H1 (cell line): ENCODE measurements around the gene SLX9. TPM values are rescaled to one million over a fixed set of nuclear protein-coding genes. Genes with fewer than 3 reads are reported as not detected.

Source experiments
- CTCF ChIA-PET: fragments of 300-600 bp; sonication (Branson Sonifier 250); formaldehyde crosslinking; loops from one replicate; lab custom pipeline; 2021; ENCODE audit not compliant: partially characterized antibody; lab: Charles Lee
- POLR2A ChIA-PET: fragments of 300-600 bp; sonication (Branson Sonifier 250); formaldehyde crosslinking; loops from one replicate; lab custom pipeline; 2021; ENCODE audit warnings: inconsistent platforms; ENCODE audit not compliant: partially characterized antibody; lab: Charles Lee
- DNase-seq, 2 experiments: peaks; one replicate each; pipeline versions ENCODE4 v3.0.0 to v3.0.0-alpha.2; 2010 to 2022; ENCODE audit warnings: low spot score in 2 of 2, low read depth in 1 of 2, mixed read lengths in 1 of 2
- FAIRE-seq: peaks from 2 replicates; lab custom pipeline; 2011; peaks lifted over from hg19 to GRCh38; lab: Jason Lieb, UNC
- H2AFZ ChIP-seq: 2 replicates; pipeline ENCODE4 v1.8.1; 2012; ENCODE audit warnings: low read length, inconsistent platforms
- H2AK5ac ChIP-seq: 2 replicates; pipeline ENCODE4 v1.6.1; 2013; ENCODE audit warnings: low read depth, low read length
- H2BK120ac ChIP-seq: replicated peaks from 2 replicates; pipeline ENCODE3; 2013; ENCODE audit warnings: low read depth, low read length, inconsistent platforms
- H2BK12ac ChIP-seq: 2 replicates; pipeline ENCODE4 v1.6.1; 2013; ENCODE audit warnings: low read depth, low read length
- H2BK15ac ChIP-seq: 2 replicates; pipeline ENCODE4 v1.6.1; 2013; ENCODE audit warnings: low read length
- H2BK20ac ChIP-seq: 2 replicates; pipeline ENCODE4 v1.6.1; 2013; ENCODE audit warnings: low read length
- H2BK5ac ChIP-seq: 2 replicates; pipeline ENCODE4 v1.6.1; 2013; ENCODE audit warnings: low read depth, low read length
- H3K14ac ChIP-seq: 2 replicates; pipeline ENCODE4 v1.6.1; 2013; ENCODE audit warnings: inconsistent platforms; ENCODE audit not compliant: insufficient read length
- H3K18ac ChIP-seq: 2 replicates; pipeline ENCODE4 v1.6.1; 2013; ENCODE audit warnings: low read length; ENCODE audit errors: extremely low read depth
- H3K23ac ChIP-seq: 2 replicates; pipeline ENCODE4 v1.6.1; 2013; ENCODE audit warnings: inconsistent platforms; ENCODE audit not compliant: insufficient read length
- H3K23me2 ChIP-seq: 2 replicates; pipeline ENCODE4 v1.6.1; 2013; ENCODE audit warnings: low read depth, low read length
- H3K27ac ChIP-seq: 2 replicates; pipeline ENCODE4 v1.6.1; 2011; ENCODE audit warnings: low read depth, low read length, inconsistent platforms
- H3K27me3 ChIP-seq, 4 experiments: replicated peaks in 1 of 4; 1 replicate in 1 of 4; 2 replicates in 3 of 4; pipeline versions ENCODE4 v1.6.1 to v1.8.1; 2011 to 2013; ENCODE audit warnings: low read length in 3 of 4, mild to moderate bottlenecking in 3 of 4, inconsistent platforms in 2 of 4, mixed read lengths in 2 of 4, moderate library complexity in 1 of 4; ENCODE audit not compliant: control insufficient read depth in 3 of 4, insufficient read depth in 3 of 4; ENCODE audit errors: extremely low read depth in 1 of 4
- H3K36me3 ChIP-seq, 4 experiments: 2 replicates each; pipeline versions ENCODE4 v1.6.1 to v1.8.1; 2011 to 2013; ENCODE audit warnings: mild to moderate bottlenecking in 4 of 4, low read length in 3 of 4, moderate library complexity in 2 of 4, control low read depth in 1 of 4, inconsistent platforms in 1 of 4; ENCODE audit not compliant: insufficient read depth in 4 of 4, control insufficient read depth in 2 of 4
- H3K4ac ChIP-seq: replicated peaks from 2 replicates; pipeline ENCODE3; 2013; ENCODE audit warnings: low read length, low read depth, mixed read lengths, inconsistent platforms; ENCODE audit not compliant: insufficient read length
- H3K4me1 ChIP-seq, 4 experiments: replicated peaks in 1 of 4; 1 replicate in 1 of 4; 2 replicates in 3 of 4; pipeline versions ENCODE4 v1.6.1 to v1.8.1; 2011 to 2013; ENCODE audit warnings: low read length in 3 of 4, inconsistent platforms in 2 of 4, mixed read lengths in 1 of 4; ENCODE audit not compliant: insufficient read depth in 4 of 4, control insufficient read depth in 3 of 4
- H3K4me2 ChIP-seq, 2 experiments: 2 replicates each; pipeline versions ENCODE4 v1.6.1 to v1.8.1; 2011 to 2013; ENCODE audit warnings: low read depth in 2 of 2, low read length in 2 of 2, control low read depth in 1 of 2, inconsistent platforms in 1 of 2, mild to moderate bottlenecking in 1 of 2; ENCODE audit not compliant: insufficient read depth in 1 of 2
- H3K4me3 ChIP-seq, 4 experiments: fragments of 200-600, 300-600 bp in 1 of 4; sonication (generic), shearing (Covaris generic), sonication (Bioruptor Twin) in 1 of 4; 2 replicates each; pipeline versions ENCODE4 v1.5.1 to v1.8.1; 2011 to 2016; ENCODE audit warnings: low read length in 4 of 4, low read depth in 3 of 4, control low read depth in 2 of 4, inconsistent platforms in 2 of 4, mild to moderate bottlenecking in 2 of 4, mixed read lengths in 1 of 4, moderate library complexity in 1 of 4; ENCODE audit not compliant: insufficient read depth in 2 of 4; ENCODE audit errors: extremely low read depth in 1 of 4
- H3K56ac ChIP-seq: replicated peaks from 2 replicates; pipeline ENCODE3; 2013; ENCODE audit warnings: low read depth, mild to moderate bottlenecking, mixed read lengths, low read length, inconsistent platforms; ENCODE audit not compliant: insufficient read length
- H3K79me1 ChIP-seq: 2 replicates; pipeline ENCODE4 v1.6.1; 2013; ENCODE audit warnings: low read depth, low read length, control low read depth
- H3K79me2 ChIP-seq, 2 experiments: 2 replicates each; pipeline versions ENCODE4 v1.6.1 to v1.8.1; 2012 to 2013; ENCODE audit warnings: low read length in 2 of 2, mild to moderate bottlenecking in 2 of 2, inconsistent platforms in 1 of 2; ENCODE audit not compliant: insufficient read depth in 2 of 2, control insufficient read depth in 1 of 2
- H3K9ac ChIP-seq, 4 experiments: replicated peaks in 1 of 4; 1 replicate in 1 of 4; 2 replicates in 3 of 4; pipeline versions ENCODE4 v1.6.1 to v1.8.1; 2011 to 2013; ENCODE audit warnings: low read depth in 3 of 4, low read length in 3 of 4, control low read depth in 2 of 4, mild to moderate bottlenecking in 2 of 4, moderate library complexity in 2 of 4, inconsistent platforms in 1 of 4; ENCODE audit errors: extremely low read depth in 1 of 4
- H3K9me3 ChIP-seq, 2 experiments: 2 replicates each; pipeline versions ENCODE4 v1.6.1 to v1.8.1; 2012 to 2013; ENCODE audit warnings: mild to moderate bottlenecking in 2 of 2, moderate library complexity in 2 of 2, control low read depth in 1 of 2, inconsistent platforms in 1 of 2, low read depth in 1 of 2, low read length in 1 of 2, mixed read lengths in 1 of 2; ENCODE audit not compliant: insufficient read depth in 2 of 2
- H4K20me1 ChIP-seq, 2 experiments: replicated peaks in 1 of 2; 2 replicates each; pipeline versions ENCODE3 to v1.8.1; 2011 to 2013; ENCODE audit warnings: inconsistent platforms in 2 of 2, low read length in 2 of 2, mild to moderate bottlenecking in 1 of 2; ENCODE audit not compliant: insufficient read depth in 2 of 2, control insufficient read depth in 1 of 2
- H4K5ac ChIP-seq: 2 replicates; pipeline ENCODE4 v1.6.1; 2013; ENCODE audit warnings: low read length, low read depth, mixed read lengths, inconsistent platforms; ENCODE audit not compliant: insufficient read length
- H4K8ac ChIP-seq: 2 replicates; pipeline ENCODE4 v1.8.0; 2013; ENCODE audit warnings: mild to moderate bottlenecking, moderate library complexity, low read length, inconsistent platforms; ENCODE audit not compliant: insufficient read depth; ENCODE audit errors: extremely low read depth
- H4K91ac ChIP-seq: replicated peaks from 2 replicates; pipeline ENCODE3; 2013; ENCODE audit warnings: low read length, mixed read lengths, inconsistent platforms; ENCODE audit not compliant: insufficient read length
- CTBP2 ChIP-seq: IDR thresholded peaks from 2 replicates; pipeline ENCODE4 v1.7.0; 2011; ENCODE audit warnings: borderline replicate concordance, mild to moderate bottlenecking, moderate library complexity, mixed read lengths, low read length; ENCODE audit not compliant: insufficient read depth, insufficient read length
- GTF2F1 ChIP-seq: IDR thresholded peaks from 2 replicates; pipeline ENCODE4 v1.6.1; 2012; ENCODE audit warnings: low read depth, low read length, improper control_type of control experiment, borderline replicate concordance
- RNF2 ChIP-seq: fragments of 200-900, 300-1000 bp; sonication (generic); IDR thresholded peaks from 2 replicates; pipeline ENCODE4 v1.7.1; 2016; ENCODE audit warnings: borderline replicate concordance, low read depth, mild to moderate bottlenecking, antibody characterized with exemption, low read length; ENCODE audit not compliant: poor library complexity, severe bottlenecking; ENCODE audit errors: missing control alignments
- SP2 ChIP-seq: IDR thresholded peaks from 2 replicates; pipeline ENCODE4 v1.6.1; 2012; ENCODE audit warnings: mild to moderate bottlenecking, low read length, inconsistent platforms
- WGBS, 2 experiments: shearing (Covaris generic) in 1 of 2; methylation state at CpG; one replicate each; pipeline versions ENCODE4 v1.1.6 to v1.1.7; 2013 to 2015; ENCODE audit warnings: low lambda C conversion rate in 2 of 2, mixed read lengths in 2 of 2, inconsistent platforms in 1 of 2, low coverage in 1 of 2, missing lambda C conversion rate in 1 of 2; ENCODE audit not compliant: insufficient replicate concordance in 2 of 2, insufficient coverage in 1 of 2, insufficient read length in 1 of 2; ENCODE audit errors: extremely low coverage in 1 of 2, missing lambda C conversion rate in 1 of 2; 5-methylcytosine and 5-hydroxymethylcytosine counted together
- polyA plus RNA-seq, 7 experiments: library from polyadenylated mRNA; depleted of rRNA in 3 of 7; stranded (reverse) in 5 of 7; unstranded in 2 of 7; fragments of >200 nt in 5 of 7; fragments of 200-250 nt in 2 of 7; gene quantifications; 1 replicate in 5 of 7; 2 replicates in 1 of 7; 4 replicates in 1 of 7; pipeline versions ENCODE4 v1.2.1 to v1.2.3, GENCODE V29; 2011 to 2013; ENCODE audit warnings: missing spikeins in 2 of 7, mixed read lengths in 2 of 7
- total RNA-seq: library from RNA; stranded (reverse); fragmentation: NEBNext Ultra II Directional; extraction: Animal tissue kit (Norgen Biotek cat#: 25700); gene quantifications from 2 replicates; pipeline ENCODE4 v1.2.1, GENCODE V29; 2021

The SLX9 gene
- total and polyA plus RNA-seq, 2 of the 8 experiments (the other 6 are each of a cell fraction or from before 2014, with no cell fraction given), result 17.7 to 57.3 TPM

DNA sequence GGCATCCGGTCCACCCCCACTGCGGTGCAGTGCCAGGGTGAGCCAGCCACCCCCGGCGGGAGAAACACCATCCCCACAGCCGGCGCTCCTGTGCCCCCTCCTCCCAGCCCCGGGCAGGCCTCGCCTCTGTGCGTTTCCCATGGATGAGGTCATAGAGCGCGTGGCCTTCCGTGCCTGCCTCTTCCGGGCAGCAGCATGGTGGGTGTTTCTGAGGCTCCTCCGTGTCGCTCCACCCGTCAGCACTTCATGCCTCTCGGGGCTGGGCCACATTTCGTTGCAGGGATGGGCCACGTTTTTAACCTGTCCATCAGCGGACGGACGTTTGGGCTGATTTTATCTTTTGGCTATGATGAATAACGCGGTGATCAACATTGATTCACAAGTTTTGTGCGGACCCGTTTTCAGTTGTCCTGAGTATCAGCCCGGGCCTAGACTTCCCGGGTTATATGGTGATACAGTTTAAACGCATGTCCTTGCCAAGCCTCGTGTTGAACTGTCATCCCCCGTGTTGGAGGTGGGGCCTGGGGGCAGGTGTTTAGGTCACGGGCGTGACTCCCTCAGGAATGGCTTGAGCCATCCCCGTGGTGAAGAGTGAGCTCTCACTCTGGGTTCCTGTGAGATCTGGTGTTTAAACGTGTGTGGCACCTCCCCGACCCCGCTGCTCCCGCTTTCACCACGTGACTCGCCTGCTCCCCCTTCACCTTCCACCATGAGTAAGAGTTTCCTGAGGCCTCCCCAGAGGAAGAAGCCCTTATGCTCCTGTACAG lies 64.8 kb downstream of the SLX9 start:
- Histone ChIP-seq H3K56ac (no peak overlapping the region), H3K9ac (no peak overlapping the region), H4K5ac (no peak overlapping the region), H2BK120ac (no peak overlapping the region), H3K4me1 (peaks cover 0 to 3% (median 0%) of the 10 kb centered on the region in 4 experiments; a peak in 1 of 7 replicates), H4K91ac (no peak overlapping the region), H3K18ac (no peak overlapping the region), H2BK15ac (no peak overlapping the region), H3K4ac (no peak overlapping the region), H3K23ac (no peak overlapping the region), H3K79me1 (no peaks in the 10 kb centered on the region), H3K9me3 (no peaks in the 10 kb centered on the region), H3K36me3 (no peaks in the 10 kb centered on the region), H3K79me2 (no peaks in the 10 kb centered on the region), H2BK20ac (no peak overlapping the region), H3K23me2 (no peaks in the 10 kb centered on the region), H2AFZ (no peak overlapping the region), H2BK12ac (0 out of 2 replicates have a peak overlapping the region, but pooled peaks have one; percentile 17), H3K27ac (no peak overlapping the region), H4K20me1 (no peaks in the 10 kb centered on the region), H4K8ac (no peak overlapping the region), H3K4me3 (no peak overlapping the region), H3K27me3 (peaks cover 0 to 2% (median 0%) of the 10 kb centered on the region in 4 experiments; a peak in 2 of 7 replicates), H3K14ac (no peak overlapping the region), H2BK5ac (no peak overlapping the region), H3K4me2 (no peak overlapping the region), H2AK5ac (no peak overlapping the region)
- ChIA-PET CTCF (interaction anchor here (1.3 to 2.2 kb wide), 2 partner anchors 55 to 93 kb away, joined by 3 to 9 read pairs; no protein-coding TSS in a partner anchor), POLR2A (no interaction called here)
- WGBS, 2 experiments, result 91% methylated on average over 39 of the region's 40 CpGs; no CpG with 5 or more reads in 1 of the 2 experiments
- FAIRE-seq, result no peak
- no peak for DNase-seq
- TF ChIP-seq CTBP2 (no peak), GTF2F1 (no peak), RNF2 (no peak), SP2 (no peak)
